Measurements from ENCODE around the gene MGAT4C. TPM values are rescaled to one million over a fixed set of nuclear protein-coding genes. Genes with fewer than 3 reads are reported as not detected.

The MGAT4C gene
- total RNA-seq, 4 donors from 2014 or later = 0.14 to 0.75 (median 0.16) TPM; not detected in 1

DNA sequence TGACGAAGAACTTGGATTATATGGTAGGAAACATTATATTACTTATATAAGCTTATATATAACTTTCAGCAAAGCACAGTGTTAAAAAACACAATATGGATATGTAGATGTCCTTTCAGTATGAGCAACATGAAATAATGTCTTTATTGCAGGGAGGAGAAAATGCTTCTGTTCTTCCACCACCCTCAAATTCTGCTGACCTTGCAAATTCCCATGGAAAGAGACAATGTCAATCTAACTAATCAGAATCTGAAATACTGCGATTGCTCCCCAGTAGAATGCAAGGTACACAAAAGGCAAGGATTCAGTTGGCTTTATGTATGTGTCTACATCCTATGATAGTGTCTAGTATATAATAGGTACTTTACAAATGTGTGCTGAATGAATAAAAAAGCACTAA, 26.4 kb downstream of the MGAT4C start:
- DNase-seq = no peak
- no peak overlapping the region for H3K4me3 ChIP-seq
- H3K36me3 ChIP-seq = no peaks in the 10 kb centered on the region
- no peak overlapping the region for H3K27ac ChIP-seq
- WGBS, 2 donors (ENCODE audit: low coverage in 1 of 2) = 82 to 91% methylated on average over 2 of the region's 2 CpGs
- in situ Hi-C loops (cut with MboI; ENCODE audit: low pct_ligation_motif_present in 1 of 4, low pct_unique_long_range_greater_than_20kb in 1 of 4, low sequenced_read_pairs in 3 of 4) (no loop called here), intact Hi-C loops (cut with DNase I; ENCODE audit: low total_unique reads) (no loop called here)
- TF ChIP-seq POLR2AphosphoS5 (IDR thresholded peaks at IDR 0.05) = no peak
- TF ChIP-seq EP300 (IDR thresholded peaks at IDR 0.05; ENCODE audit: low read depth) = no peak
- TF ChIP-seq, protein P1, sequence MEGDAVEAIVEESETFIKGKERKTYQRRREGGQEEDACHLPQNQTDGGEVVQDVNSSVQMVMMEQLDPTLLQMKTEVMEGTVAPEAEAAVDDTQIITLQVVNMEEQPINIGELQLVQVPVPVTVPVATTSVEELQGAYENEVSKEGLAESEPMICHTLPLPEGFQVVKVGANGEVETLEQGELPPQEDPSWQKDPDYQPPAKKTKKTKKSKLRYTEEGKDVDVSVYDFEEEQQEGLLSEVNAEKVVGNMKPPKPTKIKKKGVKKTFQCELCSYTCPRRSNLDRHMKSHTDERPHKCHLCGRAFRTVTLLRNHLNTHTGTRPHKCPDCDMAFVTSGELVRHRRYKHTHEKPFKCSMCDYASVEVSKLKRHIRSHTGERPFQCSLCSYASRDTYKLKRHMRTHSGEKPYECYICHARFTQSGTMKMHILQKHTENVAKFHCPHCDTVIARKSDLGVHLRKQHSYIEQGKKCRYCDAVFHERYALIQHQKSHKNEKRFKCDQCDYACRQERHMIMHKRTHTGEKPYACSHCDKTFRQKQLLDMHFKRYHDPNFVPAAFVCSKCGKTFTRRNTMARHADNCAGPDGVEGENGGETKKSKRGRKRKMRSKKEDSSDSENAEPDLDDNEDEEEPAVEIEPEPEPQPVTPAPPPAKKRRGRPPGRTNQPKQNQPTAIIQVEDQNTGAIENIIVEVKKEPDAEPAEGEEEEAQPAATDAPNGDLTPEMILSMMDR (IDR thresholded peaks at IDR 0.05) = no peak
- TF ChIP-seq POLR2A (IDR thresholded peaks at IDR 0.05) = no peak
- no peaks in the 10 kb centered on the region for H3K27me3 ChIP-seq
- H3K4me1 ChIP-seq = no peaks in the 10 kb centered on the region
- no peaks in the 10 kb centered on the region for H3K9me3 ChIP-seq

- H3K4me1 ChIP-seq = no peaks in the 10 kb centered on the region
- DNase-seq = no peak
- H3K4me3 ChIP-seq = no peak overlapping the region
- H3K36me3 ChIP-seq = no peaks in the 10 kb centered on the region
- in situ Hi-C loops (cut with MboI; ENCODE audit: low pct_ligation_motif_present in 1 of 4, low pct_unique_long_range_greater_than_20kb in 1 of 4, low sequenced_read_pairs in 3 of 4) = no loop called here
- H3K9me3 ChIP-seq = no peaks in the 10 kb centered on the region
- no peak for TF ChIP-seq EP300 (IDR thresholded peaks at IDR 0.05; ENCODE audit: low read depth)
- TF ChIP-seq, protein P1 (IDR thresholded peaks at IDR 0.05) = no peak
- TF ChIP-seq POLR2AphosphoS5 (IDR thresholded peaks at IDR 0.05) = no peak
- TF ChIP-seq POLR2A (IDR thresholded peaks at IDR 0.05) = no peak
- intact Hi-C loops (cut with DNase I; ENCODE audit: low total_unique reads) = no loop called here
- H3K27me3 ChIP-seq = no peaks in the 10 kb centered on the region
- H3K27ac ChIP-seq = no peak overlapping the region
Measured at GRCh38 chr12:86228656-86229055, 27.5 kb downstream of the MGAT4C start.

DNA sequence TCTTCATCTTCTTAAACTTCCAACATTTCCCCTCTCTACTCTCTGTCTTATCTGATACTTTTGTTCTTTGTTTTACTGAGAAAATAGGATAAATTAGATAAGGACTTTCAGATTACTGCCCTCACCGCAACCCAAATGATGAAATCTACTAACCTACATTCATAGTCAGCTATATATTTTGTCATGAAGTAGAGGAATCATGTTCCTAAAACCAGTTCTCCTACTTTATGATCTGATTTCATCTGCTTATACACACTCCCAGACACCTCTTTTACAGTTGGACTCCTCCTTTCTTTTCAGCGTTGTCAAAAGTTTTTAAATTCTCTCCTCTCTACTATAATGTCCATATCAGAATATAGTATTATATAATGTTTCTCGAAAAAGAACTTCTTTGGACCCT, 29.7 kb downstream of the MGAT4C start:
- H3K4me1 ChIP-seq = no peaks in the 10 kb centered on the region
- H3K9me3 ChIP-seq = no peaks in the 10 kb centered on the region
- no peak overlapping the region for H3K27ac ChIP-seq
- H3K36me3 ChIP-seq = no peaks in the 10 kb centered on the region
- H3K27me3 ChIP-seq = no peaks in the 10 kb centered on the region
- in situ Hi-C loops (cut with MboI; ENCODE audit: low pct_ligation_motif_present in 1 of 4, low pct_unique_long_range_greater_than_20kb in 1 of 4, low sequenced_read_pairs in 3 of 4) (no loop called here), intact Hi-C loops (cut with DNase I; ENCODE audit: low total_unique reads) (no loop called here)
- no peak for DNase-seq
- no peak overlapping the region for H3K4me3 ChIP-seq
- TF ChIP-seq POLR2AphosphoS5 (IDR thresholded peaks at IDR 0.05) (no peak), POLR2A (IDR thresholded peaks at IDR 0.05) (no peak)
- TF ChIP-seq, protein P1 (IDR thresholded peaks at IDR 0.05) = no peak
- 73 to 80% methylated on average over 3 of the region's 3 CpGs for WGBS, 2 donors (ENCODE audit: low coverage in 1 of 2)

- intact Hi-C loops (cut with DNase I; ENCODE audit: low total_unique reads) = no loop called here
- no peaks in the 10 kb centered on the region for H3K4me1 ChIP-seq
- H3K27me3 ChIP-seq = no peaks in the 10 kb centered on the region
- no peaks in the 10 kb centered on the region for H3K36me3 ChIP-seq
- no peak overlapping the region for H3K27ac ChIP-seq
- no peak for DNase-seq
- in situ Hi-C loops (cut with MboI; ENCODE audit: low pct_ligation_motif_present in 1 of 4, low pct_unique_long_range_greater_than_20kb in 1 of 4, low sequenced_read_pairs in 3 of 4) = no loop called here
- no peaks in the 10 kb centered on the region for H3K9me3 ChIP-seq
- no peak overlapping the region for H3K4me3 ChIP-seq
- WGBS, 2 donors (ENCODE audit: low coverage in 1 of 2) = 49 to 53% methylated on average over 2 of the region's 2 CpGs
- no peak for TF ChIP-seq EP300 (IDR thresholded peaks at IDR 0.05; ENCODE audit: low read depth)
- no peak for TF ChIP-seq POLR2A (IDR thresholded peaks at IDR 0.05)
- no peak for TF ChIP-seq POLR2AphosphoS5 (IDR thresholded peaks at IDR 0.05)
- TF ChIP-seq, protein P1 (IDR thresholded peaks at IDR 0.05) = no peak
Measured at GRCh38 chr12:86216591-86216990, 39.6 kb downstream of the MGAT4C start.
